Activated CD8-positive, alpha-beta memory T cell treated with anti-CD3 and anti-CD28 coated beads for 36 hours (primary cell): ENCODE results near the gene PHF24. TPM values are rescaled to one million over a fixed set of nuclear protein-coding genes. Genes with fewer than 3 reads are reported as not detected.

ENCODE experiments used
- CTCF ChIA-PET: fragments of 350-600 bp; sonication (Branson Sonifier 250); formaldehyde crosslinking; loops from one replicate; lab custom pipeline; 2021; ENCODE audit warnings: antibody characterized with exemption; lab: Charles Lee
- POLR2A ChIA-PET: fragments of 350-600 bp; sonication (Branson Sonifier 250); formaldehyde crosslinking; loops from one replicate; lab custom pipeline; 2021; ENCODE audit warnings: antibody characterized with exemption; lab: Charles Lee
- total RNA-seq, 2 experiments: library from RNA; stranded (reverse); gene quantifications; one replicate each; pipeline ENCODE4 v1.2.3, GENCODE V29; 2021

The PHF24 gene
- total RNA-seq, 2 experiments from 2014 or later, result not detected

DNA sequence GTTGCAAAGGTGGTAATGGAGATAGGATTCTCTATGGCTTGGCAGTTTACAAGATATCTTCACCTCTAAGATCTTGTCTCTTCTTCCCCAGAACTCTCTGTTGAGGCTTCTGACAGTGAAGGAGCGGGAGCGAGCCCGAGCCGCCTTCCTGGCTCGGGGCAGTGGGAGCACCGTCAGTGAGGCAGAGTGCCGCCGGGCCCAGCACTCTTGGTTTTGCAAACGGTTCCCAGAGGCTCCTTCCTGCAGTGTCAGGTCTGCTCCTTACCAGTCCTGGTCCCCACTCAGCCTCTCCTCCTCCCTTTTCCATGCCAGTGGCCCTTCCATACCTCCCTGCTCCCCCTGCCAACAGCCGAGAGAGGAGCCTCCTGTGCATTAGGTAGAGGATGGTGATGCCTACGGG lies 18.9 kb downstream of the PHF24 start:
- ChIA-PET CTCF (interaction anchor here (2.1 kb wide), 1 partner anchor 77 kb away, joined by 5 read pairs; no protein-coding TSS in a partner anchor), POLR2A (no interaction called here)

DNA sequence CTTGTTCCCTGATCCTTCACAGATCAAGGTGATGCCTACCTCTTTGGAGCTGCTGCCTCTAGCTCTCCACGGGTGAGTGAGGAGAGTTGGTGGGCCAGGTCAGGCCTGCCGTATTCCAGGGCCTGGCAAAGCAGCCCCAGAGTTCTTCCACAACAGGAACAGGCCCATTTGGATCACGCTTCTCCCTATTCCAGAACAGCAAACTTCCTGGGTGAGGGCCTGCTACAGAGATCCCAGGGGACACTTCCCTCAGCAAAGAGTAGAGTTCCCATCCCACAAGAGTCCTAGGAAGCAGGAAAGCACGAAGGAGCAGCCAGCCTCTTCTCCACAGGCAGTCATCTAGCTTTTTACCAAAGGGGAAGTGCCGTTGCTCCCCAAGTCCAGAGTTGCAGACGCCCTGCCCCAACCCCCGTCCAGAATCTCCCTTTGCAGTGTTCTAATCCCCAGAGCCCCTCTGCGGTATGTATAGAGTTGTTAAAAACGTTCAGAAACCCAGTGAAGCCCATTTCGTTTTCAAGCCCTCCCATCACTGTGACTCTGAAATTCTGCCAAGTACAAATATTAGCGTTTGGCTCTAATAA lies 22.2 kb downstream of the PHF24 start:
- ChIA-PET CTCF (no interaction called here), POLR2A (no interaction called here)

DNA sequence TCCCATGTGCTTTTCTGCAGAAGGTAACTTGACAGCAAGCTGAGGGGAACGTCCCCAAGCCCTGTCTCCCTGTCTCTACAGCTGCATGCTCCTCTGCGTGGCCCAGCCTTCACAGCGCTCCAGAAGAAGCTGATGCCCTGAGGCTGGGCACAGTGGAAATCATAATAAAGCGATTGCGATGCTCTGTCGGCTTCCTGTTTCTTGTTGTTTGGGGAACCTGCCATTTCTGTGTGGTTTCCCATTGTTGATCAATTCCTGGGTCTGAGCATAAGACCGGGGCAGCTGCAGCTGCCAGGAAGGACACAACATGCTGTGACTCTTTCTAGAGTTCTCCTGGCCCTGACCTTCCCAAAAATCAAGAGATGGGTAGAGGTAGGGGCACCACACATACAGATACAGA lies 24.3 kb downstream of the PHF24 start:
- CTCF ChIA-PET, result interaction anchor here (1.0 to 3.4 kb wide), 3 partner anchors 9 to 83 kb away, joined by 3 to 19 read pairs (median 3); no protein-coding TSS in a partner anchor
- POLR2A ChIA-PET, result no interaction called here

DNA sequence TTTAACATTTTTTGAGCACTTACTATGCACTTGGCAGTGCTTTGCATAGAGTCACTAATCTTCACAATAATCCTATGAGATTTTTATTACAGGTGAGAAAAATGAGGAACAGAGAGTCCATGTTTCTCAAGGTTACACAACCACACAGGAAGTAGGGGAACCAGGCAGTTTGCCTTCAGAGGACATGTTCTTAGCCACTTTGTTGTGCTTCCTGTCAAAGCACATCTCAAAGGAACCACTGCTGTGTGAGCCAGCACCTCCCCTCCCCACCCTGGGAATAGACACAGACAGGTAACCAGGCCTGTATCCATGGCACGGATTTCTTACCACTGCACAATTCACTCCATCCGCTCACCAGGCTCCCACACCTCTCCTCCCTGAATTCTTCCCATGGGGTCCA lies 25.1 kb downstream of the PHF24 start:
- ChIA-PET CTCF (interaction anchor here (1.6 to 3.4 kb wide), 2 partner anchors 20 to 84 kb away, joined by 3 to 19 read pairs; no protein-coding TSS in a partner anchor), POLR2A (no interaction called here)

DNA sequence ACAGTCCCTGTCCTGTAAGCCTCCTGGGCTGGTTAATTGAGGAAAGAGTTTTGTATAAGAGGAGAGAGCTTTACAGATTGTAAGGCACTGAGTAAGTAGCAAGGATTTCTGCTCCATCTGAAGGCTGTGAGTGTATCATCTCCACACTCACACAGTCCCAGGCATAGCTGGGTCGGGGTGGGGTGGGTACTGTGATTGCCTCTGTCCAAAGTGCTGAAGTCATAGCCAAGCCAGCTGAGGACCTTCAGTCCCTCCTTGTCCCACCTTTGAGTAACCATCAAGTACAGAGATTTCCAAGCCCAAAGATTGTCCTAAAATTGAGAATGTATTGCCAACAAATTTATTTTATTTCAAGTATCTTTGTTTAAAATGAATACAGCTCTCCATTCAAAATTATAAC lies 26.0 kb downstream of the PHF24 start:
- ChIA-PET CTCF (interaction anchor here (1.0 to 7.0 kb wide), 4 partner anchors 21 to 85 kb away, joined by 3 to 47 read pairs (median 11); no protein-coding TSS in a partner anchor), POLR2A (interaction anchor here (0.6 kb wide), 1 partner anchor 89 kb away, joined by 3 read pairs; the partner anchor contains the start of gene VCP)

DNA sequence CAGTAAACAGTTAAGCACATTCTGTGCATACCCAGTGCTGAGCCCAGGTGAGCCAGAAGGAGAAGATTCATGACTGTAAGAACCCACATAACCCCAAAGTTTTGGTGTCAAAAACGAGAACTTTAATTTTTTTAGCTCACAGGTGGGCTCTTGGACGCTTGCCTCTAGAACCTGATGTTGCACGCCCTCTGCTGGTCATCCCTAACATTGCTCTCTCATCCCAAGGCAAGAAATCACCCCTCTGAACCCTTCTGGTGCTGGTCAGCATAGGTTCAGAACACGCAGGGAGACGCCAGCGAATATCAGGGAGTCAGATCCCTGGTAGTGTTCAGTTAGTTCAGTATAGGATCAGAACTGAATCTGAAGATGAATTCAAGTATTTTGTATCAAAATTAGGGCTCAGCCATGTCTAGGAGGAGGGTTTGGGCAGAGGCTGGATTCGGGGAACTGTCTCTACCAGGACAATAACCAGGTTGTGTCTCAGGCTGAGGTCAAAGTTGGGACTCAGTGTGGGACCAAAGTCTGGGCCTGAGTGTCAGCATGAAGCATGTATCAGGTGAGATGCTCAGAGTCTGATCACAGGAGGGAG lies 27.3 kb downstream of the PHF24 start:
- POLR2A ChIA-PET, result interaction anchor here (0.8 to 1.4 kb wide), 3 partner anchors 16 to 86 kb away, joined by 3 to 4 read pairs (median 4); no protein-coding TSS in a partner anchor
- CTCF ChIA-PET, result interaction anchor here (0.6 to 7.0 kb wide), 8 partner anchors 13 to 94 kb away, joined by 3 to 47 read pairs (median 4); partner anchors contain the start of gene FANCG

DNA sequence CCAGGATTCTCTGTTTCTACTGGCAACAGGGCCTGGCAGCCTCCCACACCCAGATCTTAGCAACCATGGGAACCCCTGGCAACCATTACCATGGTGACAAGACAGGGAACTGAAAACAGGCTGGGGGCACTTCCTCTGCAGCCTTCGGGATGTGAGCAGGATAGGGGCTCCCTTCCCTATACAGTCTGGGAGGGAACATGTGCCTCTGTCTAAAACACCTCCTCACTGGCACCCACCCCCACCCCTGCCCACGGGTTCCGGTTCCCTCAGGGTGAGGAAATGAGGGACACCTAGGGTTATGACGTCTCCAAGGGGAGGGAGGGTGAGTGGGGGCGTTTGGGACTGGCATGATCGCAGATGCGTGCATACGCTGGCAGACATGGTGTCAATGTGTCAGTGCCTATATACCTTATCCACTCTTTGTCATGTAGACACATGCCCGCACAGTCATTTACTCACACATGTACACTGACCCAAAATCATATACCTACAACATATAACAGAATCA lies 28.5 kb downstream of the PHF24 start:
- ChIA-PET POLR2A (interaction anchor here (0.7 kb wide), 1 partner anchor 11 kb away, joined by 5 read pairs; no protein-coding TSS in a partner anchor), CTCF (interaction anchor here (7.0 kb wide), 1 partner anchor 88 kb away, joined by 47 read pairs; no protein-coding TSS in a partner anchor)

DNA sequence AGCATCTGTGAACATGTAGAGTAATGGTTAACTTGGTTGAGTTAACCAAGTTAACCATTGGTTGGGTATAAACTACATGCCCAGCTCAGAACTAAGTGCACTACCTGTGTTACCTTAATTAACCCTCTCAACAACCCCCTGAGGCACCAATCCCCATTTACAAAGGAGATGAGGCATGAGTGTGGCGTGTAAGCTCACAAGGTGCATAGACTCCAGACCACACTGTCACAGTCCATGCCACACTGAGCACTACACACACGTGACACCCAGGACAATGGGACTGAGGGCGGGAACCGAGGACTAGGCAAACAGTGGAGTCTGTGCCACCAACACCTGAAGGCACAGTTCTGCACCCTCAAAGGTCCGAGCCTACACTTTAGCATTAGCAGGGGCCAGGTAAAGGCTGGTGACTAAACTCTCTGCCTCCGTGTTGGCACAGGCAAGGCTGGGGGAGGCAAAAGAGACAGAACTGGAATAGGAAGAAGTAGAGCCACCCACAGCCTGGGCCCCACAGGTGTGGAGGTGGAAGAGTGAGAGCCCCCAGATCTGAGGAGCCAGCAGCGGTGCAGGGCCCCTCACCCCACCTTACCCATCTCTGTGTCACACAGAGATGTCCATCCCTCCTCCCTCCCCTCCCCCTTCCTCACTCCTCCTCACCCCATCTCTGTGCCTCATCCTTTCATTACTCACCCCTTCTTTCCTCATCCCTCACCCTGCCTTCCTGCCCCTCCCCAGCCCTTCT lies 29.2 kb downstream of the PHF24 start:
- POLR2A ChIA-PET, result no interaction called here
- CTCF ChIA-PET, result interaction anchor here (7.0 kb wide), 1 partner anchor 89 kb away, joined by 47 read pairs; no protein-coding TSS in a partner anchor

DNA sequence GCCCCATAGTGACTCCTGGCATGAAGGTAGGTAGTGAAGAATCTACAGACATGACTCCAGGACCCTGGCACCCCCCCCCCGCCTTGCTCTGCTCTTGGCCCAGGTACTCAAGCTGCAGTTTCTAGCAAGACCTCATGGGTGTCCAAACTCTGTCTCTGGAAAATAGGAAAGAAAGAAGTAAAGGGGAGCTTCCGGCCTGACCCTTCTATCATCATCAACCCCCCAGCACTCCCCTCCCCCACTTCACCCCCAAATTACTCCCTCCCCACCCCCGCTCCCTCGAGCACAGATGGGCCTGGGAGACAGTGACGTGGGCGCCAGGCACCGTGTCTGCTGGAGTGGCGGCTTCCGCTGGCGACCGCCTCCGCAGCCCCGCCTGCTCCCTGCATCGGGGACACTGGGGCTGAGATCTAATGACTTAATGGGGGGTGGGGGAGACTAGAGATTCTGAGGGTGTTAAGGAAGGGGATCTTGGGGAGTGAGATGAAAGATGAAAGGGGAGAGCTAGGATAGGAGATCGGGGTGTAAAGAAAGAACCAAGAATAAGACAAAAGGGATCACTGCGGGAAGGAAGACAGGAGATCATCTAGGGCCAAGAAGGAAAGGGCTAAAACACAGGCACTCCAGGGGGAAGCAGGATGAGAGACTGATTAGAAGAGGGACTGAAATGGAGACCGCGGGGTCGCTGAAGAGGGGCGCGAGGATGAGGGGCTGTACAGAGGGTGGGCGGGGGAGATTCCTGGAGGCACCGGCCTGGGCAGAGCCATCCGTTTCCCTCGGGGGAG lies 30.3 kb downstream of the PHF24 start:
- CTCF ChIA-PET, result interaction anchor here (0.7 to 7.0 kb wide), 2 partner anchors 90 to 342 kb away, joined by 3 to 47 read pairs; partner anchors contain the start of gene GALT

DNA sequence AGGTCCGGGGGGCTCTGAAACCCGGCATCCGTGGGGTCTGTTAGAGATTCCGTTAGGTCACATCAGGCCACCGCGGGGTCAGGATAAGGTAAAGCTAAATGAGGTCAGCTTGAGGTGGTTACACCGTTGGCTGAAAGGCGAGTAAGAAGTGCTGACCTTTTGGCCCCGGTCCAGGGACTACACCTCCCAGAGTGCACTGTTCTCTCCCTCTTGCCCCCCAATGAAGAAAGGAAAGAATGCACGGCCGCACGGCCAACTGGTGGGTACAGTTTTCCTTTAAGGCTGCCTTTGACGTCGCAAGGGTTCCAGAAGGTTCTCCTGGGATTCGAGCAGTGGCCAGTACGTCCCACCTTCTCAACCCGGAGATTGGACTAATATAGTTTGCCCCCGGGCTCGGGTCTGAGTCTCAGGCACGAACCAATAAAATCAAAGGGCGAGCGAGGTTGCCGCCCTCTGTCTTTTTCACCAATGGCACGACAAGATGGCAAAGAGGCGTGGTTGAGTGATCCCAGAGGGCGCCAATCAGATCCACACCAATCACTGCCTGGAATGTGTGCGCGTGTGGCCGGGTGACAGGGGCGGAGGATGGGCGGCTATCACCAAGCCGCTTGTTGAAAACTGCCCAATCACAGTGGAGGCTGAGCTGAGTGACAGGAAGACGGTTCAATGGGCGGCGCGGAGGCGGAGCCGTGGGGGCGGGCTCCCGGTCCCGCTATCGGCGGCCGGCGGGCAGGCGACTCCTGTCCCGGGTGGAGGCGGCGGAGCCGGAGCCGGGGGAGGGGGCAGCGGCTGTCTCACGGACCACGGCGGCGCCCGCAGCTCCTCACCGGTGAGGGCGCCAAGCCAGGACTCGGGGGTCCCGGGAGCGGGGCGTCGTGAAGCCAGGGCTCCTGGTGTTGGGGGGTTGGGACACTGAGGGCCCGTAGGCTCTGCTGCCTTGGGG lies 31.2 kb downstream of the PHF24 start, which contains the start of gene DNAJB5:
TSS of gene DNAJB5 (plus strand) at position 743 of the 943 bp plus-strand sequence. CDS start 886 bp downstream, outside the sequence.
- POLR2A ChIA-PET, result interaction anchor here (0.6 to 1.1 kb wide), 4 partner anchors 83 to 823 kb away, joined by 3 to 4 read pairs (median 3); partner anchors contain the start of genes SPAG8 and VCP

More for the DNA sequence above, 30.3 kb downstream of the PHF24 start:
- POLR2A ChIA-PET, result interaction anchor here (0.9 kb wide), 1 partner anchor 125 kb away, joined by 3 read pairs; no protein-coding TSS in a partner anchor

DNA sequence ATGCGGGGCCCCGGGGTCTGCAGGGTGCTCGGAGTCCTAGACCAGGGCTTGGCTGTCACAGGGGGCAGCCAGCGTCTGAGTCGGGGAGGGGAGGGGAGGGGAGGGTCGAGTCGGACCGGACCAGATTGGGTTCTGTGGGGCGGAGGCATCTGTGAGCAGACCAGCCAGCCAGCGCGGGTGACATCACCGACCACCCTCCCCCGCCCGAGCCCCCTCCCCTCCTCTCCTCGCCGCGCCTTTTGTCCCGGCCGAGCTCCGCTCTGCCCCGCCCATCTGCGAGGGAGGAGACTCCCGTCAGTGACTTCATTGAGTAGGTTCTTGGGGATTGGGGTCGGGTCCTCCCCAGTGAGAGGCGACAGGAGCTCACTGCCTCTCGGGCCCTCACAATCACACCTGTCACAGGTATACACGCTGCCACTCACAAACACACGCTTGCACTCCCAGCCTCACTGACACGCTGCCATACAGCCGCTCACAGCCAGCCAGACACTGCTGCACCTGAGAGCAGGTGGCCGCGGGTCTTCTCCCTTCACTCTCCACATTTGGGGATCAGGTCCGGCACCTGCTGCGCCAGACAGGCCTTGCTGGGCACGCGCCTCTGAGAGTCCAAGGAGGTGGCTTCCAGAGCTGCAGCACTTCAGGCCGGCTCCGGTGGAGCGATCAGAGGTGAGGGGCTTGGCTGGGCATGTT lies 32.0 kb downstream of the PHF24 start:
- ChIA-PET POLR2A (interaction anchor here (0.7 to 1.1 kb wide), 2 partner anchors 82 to 408 kb away, joined by 3 to 4 read pairs; partner anchors contain the start of gene VCP), CTCF (interaction anchor here (0.7 to 7.0 kb wide), 5 partner anchors 11 to 611 kb away, joined by 3 to 47 read pairs (median 3); partner anchors contain the start of gene PIGO)

More for the DNA sequence above, 31.2 kb downstream of the PHF24 start, which contains the start of gene DNAJB5:
- CTCF ChIA-PET, result interaction anchor here (0.7 to 7.0 kb wide), 5 partner anchors 12 to 610 kb away, joined by 3 to 47 read pairs (median 3); partner anchors contain the start of gene PIGO

DNA sequence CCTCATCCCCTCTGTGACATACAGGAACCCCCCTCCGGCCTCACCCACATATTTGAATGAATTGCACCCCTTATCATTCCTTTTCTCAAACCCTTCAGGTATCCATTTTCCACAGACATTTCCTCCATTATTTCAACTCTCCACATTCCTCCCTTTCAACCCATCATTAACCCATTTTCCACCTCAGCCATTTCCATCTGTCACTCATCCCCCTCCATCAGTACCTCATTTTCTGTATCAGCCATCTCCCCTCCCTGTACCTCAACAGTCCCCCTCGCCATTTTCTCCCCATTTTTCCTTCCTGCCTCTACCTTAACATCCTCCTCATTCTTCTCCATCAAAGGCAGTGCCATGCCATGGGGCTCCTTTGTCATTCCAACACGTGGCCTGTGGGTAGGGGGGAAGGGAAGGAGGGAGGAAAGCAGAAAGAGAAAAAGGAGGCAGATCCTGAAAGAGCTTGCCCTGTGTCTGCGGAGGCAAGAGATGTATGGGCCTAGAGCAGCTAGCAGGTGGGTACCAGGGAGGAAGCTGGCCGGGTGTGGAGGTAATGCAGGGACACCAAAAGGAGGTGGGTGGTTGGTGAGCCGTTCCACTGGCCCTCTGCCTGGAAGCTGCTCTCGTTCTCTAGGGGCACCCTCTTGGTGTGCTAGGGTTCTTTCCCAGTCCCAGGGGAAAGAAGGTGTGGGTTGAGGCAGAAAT lies 33.0 kb downstream of the PHF24 start:
- ChIA-PET CTCF (interaction anchor here (2.0 kb wide), 1 partner anchor 29 kb away, joined by 6 read pairs; no protein-coding TSS in a partner anchor), POLR2A (no interaction called here)

DNA sequence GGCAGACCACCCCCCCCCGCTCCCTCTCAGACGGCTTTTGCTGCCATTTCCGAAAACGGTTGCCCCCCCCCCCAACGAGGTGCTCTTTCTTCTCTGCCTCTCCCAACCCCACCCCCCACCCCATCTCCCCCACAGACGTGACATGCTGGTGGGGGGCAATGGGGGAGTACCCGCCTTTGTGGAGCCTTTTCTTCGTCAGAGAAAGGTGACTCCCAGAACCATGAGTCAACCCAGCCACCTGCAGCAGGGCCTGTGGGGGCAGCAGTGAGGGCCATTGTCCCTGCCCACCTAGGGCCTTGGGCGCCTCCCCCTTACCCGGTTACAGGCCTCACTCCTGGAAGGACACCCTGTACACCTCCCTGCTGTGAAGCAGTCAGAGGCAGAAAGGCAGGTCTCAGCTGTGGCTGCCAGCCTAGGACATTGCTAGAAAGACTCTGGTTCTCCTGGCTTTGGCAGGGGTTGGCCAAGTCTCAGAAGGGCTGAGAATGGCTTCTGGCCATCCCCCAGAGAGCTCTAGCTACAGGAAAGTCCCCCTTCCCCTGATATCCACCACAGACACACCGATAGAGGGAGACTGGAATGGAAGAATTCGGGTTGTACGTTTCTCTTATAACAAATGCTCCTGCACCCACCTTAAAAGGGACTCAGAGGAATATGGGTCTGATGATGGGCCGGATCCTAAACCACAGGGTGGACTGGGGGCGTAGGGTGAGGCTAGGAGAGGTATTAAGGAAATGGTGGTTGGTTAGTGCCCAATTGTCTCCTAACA lies 33.7 kb downstream of the PHF24 start:
- POLR2A ChIA-PET, result no interaction called here
- CTCF ChIA-PET, result interaction anchor here (1.0 to 2.0 kb wide), 2 partner anchors 10 to 30 kb away, joined by 3 to 6 read pairs; no protein-coding TSS in a partner anchor

DNA sequence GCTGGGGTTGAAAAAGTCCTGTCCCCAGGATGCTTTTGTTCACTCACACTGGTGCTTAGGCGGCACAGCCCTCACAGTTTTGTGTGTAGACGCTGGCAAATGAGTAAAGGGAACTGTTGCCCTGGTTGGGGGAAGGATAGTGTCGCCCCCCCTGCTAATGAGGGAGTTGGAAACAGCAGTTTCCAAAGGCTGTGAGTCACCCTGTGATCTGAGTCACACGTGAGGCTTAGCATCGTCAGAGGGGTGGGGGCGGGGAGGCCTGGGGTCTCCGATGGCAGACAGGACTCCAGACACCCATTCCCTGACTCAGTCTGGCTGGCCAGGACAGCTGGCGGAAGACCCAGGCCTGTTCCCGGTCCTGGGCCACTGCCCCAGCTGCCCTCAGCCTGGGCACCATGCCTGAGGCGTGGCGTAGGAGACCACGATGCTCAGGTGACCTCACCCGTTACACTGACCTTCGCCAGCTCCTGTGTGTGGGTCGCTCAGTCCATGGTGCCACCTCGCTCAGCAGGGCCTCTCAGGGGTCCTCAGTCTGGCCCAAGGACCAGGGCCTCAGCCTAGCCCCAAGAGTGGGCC lies 34.4 kb downstream of the PHF24 start:
- CTCF ChIA-PET, result interaction anchor here (1.0 to 2.0 kb wide), 2 partner anchors 11 to 30 kb away, joined by 3 to 6 read pairs; no protein-coding TSS in a partner anchor
- POLR2A ChIA-PET, result no interaction called here
